ENCODE measurements around the gene CFAP54.

- TF ChIP-seq, protein P1, sequence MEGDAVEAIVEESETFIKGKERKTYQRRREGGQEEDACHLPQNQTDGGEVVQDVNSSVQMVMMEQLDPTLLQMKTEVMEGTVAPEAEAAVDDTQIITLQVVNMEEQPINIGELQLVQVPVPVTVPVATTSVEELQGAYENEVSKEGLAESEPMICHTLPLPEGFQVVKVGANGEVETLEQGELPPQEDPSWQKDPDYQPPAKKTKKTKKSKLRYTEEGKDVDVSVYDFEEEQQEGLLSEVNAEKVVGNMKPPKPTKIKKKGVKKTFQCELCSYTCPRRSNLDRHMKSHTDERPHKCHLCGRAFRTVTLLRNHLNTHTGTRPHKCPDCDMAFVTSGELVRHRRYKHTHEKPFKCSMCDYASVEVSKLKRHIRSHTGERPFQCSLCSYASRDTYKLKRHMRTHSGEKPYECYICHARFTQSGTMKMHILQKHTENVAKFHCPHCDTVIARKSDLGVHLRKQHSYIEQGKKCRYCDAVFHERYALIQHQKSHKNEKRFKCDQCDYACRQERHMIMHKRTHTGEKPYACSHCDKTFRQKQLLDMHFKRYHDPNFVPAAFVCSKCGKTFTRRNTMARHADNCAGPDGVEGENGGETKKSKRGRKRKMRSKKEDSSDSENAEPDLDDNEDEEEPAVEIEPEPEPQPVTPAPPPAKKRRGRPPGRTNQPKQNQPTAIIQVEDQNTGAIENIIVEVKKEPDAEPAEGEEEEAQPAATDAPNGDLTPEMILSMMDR (IDR thresholded peaks at IDR 0.05; ENCODE audit: extremely low read depth in 1 of 2, insufficient read depth in 1 of 2, low read depth in 1 of 2, low read length in 2 of 2), result no peak
- TF ChIP-seq POLR2A (IDR thresholded peaks at IDR 0.05; ENCODE audit: low read depth, low read length), result no peak
- no peak for TF ChIP-seq EZH2 (IDR thresholded peaks at IDR 0.05; ENCODE audit: borderline replicate concordance, low read depth, low read length, severe bottlenecking)
- TF ChIP-seq GATA2 (IDR thresholded peaks at IDR 0.05; ENCODE audit: insufficient read depth, insufficient read length, low read depth, low read length), result no peak
- TF ChIP-seq JUN (IDR thresholded peaks at IDR 0.05; ENCODE audit: borderline replicate concordance, insufficient read depth, insufficient read length, low read depth), result no peak
These were observed 24.3 kb downstream of the CFAP54 start for GRCh38 chr12:96513681-96514080.

Measured in endothelial cell of umbilical vein (primary cell).